K562 (cell line): ENCODE measurements around the gene RNF150. TPM values are rescaled to one million over a fixed set of nuclear protein-coding genes. Genes with fewer than 3 reads are reported as not detected.

Source experiments
- ATAC-seq: fragments of 200-7000 bp; cut with Tn5 transposase; 3 replicates; pipeline ENCODE4 v1.9.1; 2020; ENCODE audit warnings: moderate library complexity
- BruUV-seq: library from RNA; stranded (reverse); fragments of 400-500 nt; replicated peaks from 2 replicates; lab custom pipeline; 2021; lab: Mats Ljungman, UMichigan
- CTCF ChIA-PET: fragments of 300-600 bp; formaldehyde crosslinking; extraction: SDS; loops from one replicate; lab custom pipeline; 2021; ENCODE audit warnings: low intra/inter-chr PET ratio; lab: Yijun Ruan, JAX
- POLR2A ChIA-PET: fragments of 300-600, 350-650 bp; sonication (Branson Sonifier 250); formaldehyde crosslinking; extraction: SDS; loops from one replicate; lab custom pipeline; 2021; ENCODE audit warnings: antibody characterized with exemption, inconsistent platforms; lab: Yijun Ruan, JAX
- DNase-seq, 4 experiments: peaks; one replicate each; pipeline versions ENCODE4 v3.0.0 to v3.0.0-alpha.2; 2011 to 2018; ENCODE audit warnings: low spot score in 3 of 4, mixed read lengths in 3 of 4; ENCODE audit errors: extremely low read depth in 1 of 4
- FAIRE-seq: peaks from 2 replicates; lab custom pipeline; 2011; peaks lifted over from hg19 to GRCh38; lab: Jason Lieb, UNC
- H2AFZ ChIP-seq: 2 replicates; pipeline ENCODE4 v1.6.0; 2011; ENCODE audit warnings: low read depth, low read length, control low read depth, inconsistent platforms
- H3K27ac ChIP-seq: fragments of 200-600 bp; 3 replicates; pipeline ENCODE4 v1.8.0; 2011; ENCODE audit warnings: low read depth, mild to moderate bottlenecking, control low read depth, inconsistent platforms, low read length, moderate library complexity, mixed read lengths; ENCODE audit errors: extremely low read depth
- H3K27me3 ChIP-seq, 2 experiments: fragments of 300-600 bp in 1 of 2; 2 replicates in 1 of 2; 3 replicates in 1 of 2; pipeline versions ENCODE4 v1.6.0 to v1.8.0; 2011; ENCODE audit warnings: inconsistent platforms in 2 of 2, low read length in 2 of 2, mild to moderate bottlenecking in 1 of 2, mixed read lengths in 1 of 2, moderate library complexity in 1 of 2; ENCODE audit not compliant: control insufficient read depth in 2 of 2, insufficient read depth in 2 of 2
- H3K36me3 ChIP-seq: fragments of 300-600 bp; 3 replicates; pipeline ENCODE4 v1.8.0; 2011; ENCODE audit warnings: mild to moderate bottlenecking, low read length, inconsistent platforms; ENCODE audit not compliant: control insufficient read depth, insufficient read depth
- H3K4me1 ChIP-seq, 2 experiments: fragments of 200-600 bp in 1 of 2; replicated peaks in 1 of 2; 2 replicates in 1 of 2; 3 replicates in 1 of 2; pipeline versions ENCODE4 v1.5.1 to v1.8.0; 2011; ENCODE audit warnings: inconsistent platforms in 2 of 2, low read length in 2 of 2, mild to moderate bottlenecking in 1 of 2, mixed read lengths in 1 of 2, moderate library complexity in 1 of 2; ENCODE audit not compliant: control insufficient read depth in 2 of 2, insufficient read depth in 2 of 2
- H3K4me2 ChIP-seq: 2 replicates; pipeline ENCODE4 v1.6.1; 2011; ENCODE audit warnings: low read length, control low read depth, inconsistent platforms, mixed read lengths; ENCODE audit not compliant: insufficient read depth
- H3K4me3 ChIP-seq: fragments of 200-600 bp; sonication (generic), shearing (Covaris generic); 2 replicates; pipeline ENCODE4 v1.5.1; 2016; ENCODE audit warnings: control low read depth, inconsistent platforms
- H3K79me2 ChIP-seq: fragments of 200-600 bp; 3 replicates; pipeline ENCODE4 v1.8.0; 2011; ENCODE audit warnings: low read length, inconsistent platforms; ENCODE audit not compliant: control insufficient read depth, insufficient read depth
- H3K9ac ChIP-seq, 2 experiments: 2 replicates each; pipeline versions ENCODE4 v1.6.0 to v1.6.1; 2011; ENCODE audit warnings: low read depth in 2 of 2, low read length in 2 of 2, control low read depth in 1 of 2, inconsistent platforms in 1 of 2, mild to moderate bottlenecking in 1 of 2, mixed read lengths in 1 of 2; ENCODE audit not compliant: insufficient read depth in 1 of 2
- H3K9me1 ChIP-seq: one replicate; pipeline ENCODE4 v1.6.0; 2011; ENCODE audit warnings: inconsistent platforms, mild to moderate bottlenecking, low read length, moderate library complexity; ENCODE audit not compliant: control insufficient read depth, insufficient read depth
- H3K9me3 ChIP-seq: replicated peaks from 2 replicates; pipeline ENCODE4 v1.5.1; 2011; ENCODE audit warnings: low read depth, low read length, inconsistent platforms; ENCODE audit not compliant: control insufficient read depth, insufficient read depth
- H4K20me1 ChIP-seq: replicated peaks from 2 replicates; pipeline ENCODE4 v1.6.1; 2011; ENCODE audit warnings: low read length, inconsistent platforms, mixed read lengths; ENCODE audit not compliant: control insufficient read depth, insufficient read depth
- CEBPG ChIP-seq, 3 experiments: fragments of 200-800 bp in 1 of 3; sonication (Bioruptor generic) in 1 of 3; sonication (generic) in 1 of 3; formaldehyde crosslinking in 1 of 3; IDR thresholded peaks in 2 of 3; conservative IDR thresholded peaks in 1 of 3; 2 replicates each; pipeline versions ENCODE4 v1.6.1 to v1.8.0; 2016 to 2022; ENCODE audit warnings: missing compliant biosample characterization in 2 of 3, missing genetic modification characterization in 2 of 3, mild to moderate bottlenecking in 1 of 3, missing genetic modification reagents in 1 of 3
- CREM ChIP-seq: IDR thresholded peaks from 2 replicates; pipeline ENCODE4 v1.6.1; 2014; ENCODE audit warnings: antibody characterized with exemption, low read depth
- ESRRA ChIP-seq: fragments of 450-650 bp; IDR thresholded peaks from 2 replicates; pipeline ENCODE4 v1.6.1; 2014; ENCODE audit warnings: low read depth, mild to moderate bottlenecking, moderate library complexity, borderline replicate concordance
- ETS2 ChIP-seq: IDR thresholded peaks from 2 replicates; pipeline ENCODE4 v1.6.1; 2016; ENCODE audit warnings: borderline replicate concordance, missing genetic modification characterization, mild to moderate bottlenecking, moderate library complexity, missing compliant biosample characterization; ENCODE audit not compliant: poor library complexity, severe bottlenecking
- HES1 ChIP-seq: fragments of 450-650 bp; IDR thresholded peaks from 2 replicates; pipeline ENCODE4 v1.6.1; 2016; ENCODE audit warnings: low read depth, mild to moderate bottlenecking, moderate library complexity
- HEY1 ChIP-seq: fragments of 250-450 bp; sonication (Bioruptor Pico); IDR thresholded peaks from 2 replicates; pipeline ENCODE4 v1.5.0; 2020; ENCODE audit warnings: mild to moderate bottlenecking, moderate library complexity, borderline replicate concordance
- MAFK ChIP-seq: IDR thresholded peaks from 2 replicates; pipeline ENCODE4 v1.6.1; 2011; ENCODE audit warnings: low read length, improper control_type of control experiment
- MEIS2 ChIP-seq: fragments of 450-650 bp; IDR thresholded peaks from 2 replicates; pipeline ENCODE4 v1.6.1; 2014; ENCODE audit warnings: mild to moderate bottlenecking; ENCODE audit not compliant: partially characterized antibody
- MXI1 ChIP-seq: IDR thresholded peaks from 2 replicates; pipeline ENCODE4 v1.6.1; 2011; ENCODE audit warnings: low read depth, mild to moderate bottlenecking, improper control_type of control experiment, low read length
- PKNOX1 ChIP-seq: fragments of 450-650 bp; IDR thresholded peaks from 2 replicates; pipeline ENCODE4 v1.6.1; 2016
- POLR2H ChIP-seq: IDR thresholded peaks from 2 replicates; pipeline ENCODE4 v1.6.1; 2016; ENCODE audit warnings: missing genetic modification characterization, low read depth, mild to moderate bottlenecking, control low read depth, missing compliant biosample characterization, moderate library complexity
- RCOR1 ChIP-seq, 2 experiments: IDR thresholded peaks; 2 replicates each; pipeline ENCODE4 v1.6.1; 2012; ENCODE audit warnings: low read depth in 2 of 2, low read length in 2 of 2, borderline replicate concordance in 1 of 2, improper control_type of control experiment in 1 of 2
- RFX7 ChIP-seq: fragments of 250-450 bp; sonication (Bioruptor Pico); IDR thresholded peaks from 2 replicates; pipeline ENCODE4 v1.5.1; 2021; ENCODE audit warnings: mild to moderate bottlenecking
- ZC3H11A ChIP-seq: IDR thresholded peaks from 2 replicates; pipeline ENCODE4 v1.6.1; 2012; ENCODE audit warnings: low read depth, low read length, improper control_type of control experiment
- ZNF184 ChIP-seq: sonication (generic); formaldehyde crosslinking; IDR thresholded peaks from 2 replicates; pipeline ENCODE4 v1.5.0; 2020; ENCODE audit warnings: missing genetic modification reagents
- ZNF449 ChIP-seq: fragments of 250-450 bp; sonication (Bioruptor Pico); IDR thresholded peaks from 2 replicates; pipeline ENCODE4 v1.8.0; 2022; ENCODE audit warnings: moderate library complexity, mild to moderate bottlenecking, inconsistent platforms
- ZNF699 ChIP-seq: fragments of 250-450 bp; sonication (Bioruptor Pico); IDR thresholded peaks from 2 replicates; pipeline ENCODE4 v1.8.0; 2021; ENCODE audit warnings: mild to moderate bottlenecking, moderate library complexity; ENCODE audit not compliant: insufficient replicate concordance
- WGBS: fragments of 100-300 bp; shearing (Covaris generic); methylation state at CpG from one replicate; pipeline ENCODE4 v1.1.6; 2016; ENCODE audit warnings: low coverage, mixed read lengths; ENCODE audit not compliant: insufficient coverage; ENCODE audit errors: missing lambda C conversion rate; 5-methylcytosine and 5-hydroxymethylcytosine counted together
- in situ Hi-C: fragments of 300-500 bp; cut with MboI; formaldehyde crosslinking; loops from 4 replicates; pipeline ENCODE4 v1.15.0; 2018; ENCODE audit warnings: inconsistent platforms, mixed read lengths
- intact Hi-C: fragments of 100-400 bp; cut with micrococcal nuclease; formaldehyde crosslinking; loops from 2 replicates; pipeline ENCODE4 v1.14.2; 2022
- polyA plus RNA-seq, 8 experiments: library from polyadenylated mRNA; depleted of rRNA in 4 of 8; stranded (reverse) in 5 of 8; unstranded in 3 of 8; fragments of >200 nt; fragmentation: Nextera tagmentation in 2 of 8; fragmentation: Illumina TruSeq in 1 of 8; extraction: Ambion mirVana in 2 of 8; extraction: Trizol in 1 of 8; gene quantifications; 2 replicates each; pipeline versions ENCODE4 v1.2.1 to v1.2.3, GENCODE V29; 2011 to 2014; ENCODE audit warnings: inconsistent platforms in 1 of 8, missing spikeins in 1 of 8
- total RNA-seq, 7 experiments: library from RNA; depleted of rRNA in 6 of 7; stranded (reverse); fragments of >200 nt in 6 of 7; fragmentation: Illumina TruSeq in 2 of 7; extraction: Trizol in 2 of 7; gene quantifications; 2 replicates each; pipeline versions ENCODE4 v1.2.1 to v1.2.3, GENCODE V29; 2011 to 2021; ENCODE audit warnings: low replicate concordance in 1 of 7
- TF ChIP-seq, protein P1 (sequence below), 2 experiments: fragments of 450-650 bp; IDR thresholded peaks; 2 replicates each; pipeline ENCODE4 v1.6.1; 2016

The RNF150 gene
- total and polyA plus RNA-seq, 9 of the 15 experiments (the other 6 are each of a cell fraction or from before 2014, with no cell fraction given), result 0.09 TPM; not detected in 8

DNA sequence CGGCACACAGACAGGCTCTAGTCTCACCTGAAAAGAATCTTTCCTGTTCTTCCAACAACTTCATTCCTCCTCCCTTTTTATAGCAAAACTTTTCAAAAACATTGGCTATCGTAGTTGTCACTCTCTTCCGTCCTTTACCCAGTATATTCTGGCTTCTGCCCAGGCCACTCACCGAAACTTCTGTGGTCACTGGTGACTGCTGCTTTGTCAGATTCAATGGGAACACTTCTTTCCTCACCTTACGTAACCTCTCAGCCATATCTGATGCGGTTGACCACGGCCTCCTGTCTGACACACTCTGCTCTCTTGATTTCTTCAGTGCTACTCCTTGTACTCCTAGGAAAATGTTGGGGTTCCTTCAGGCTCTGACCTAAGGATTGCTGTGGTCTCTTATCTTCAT is 9.2 kb upstream of the RNF150 start:
- DNase-seq (no peak), ATAC-seq (peak; percentile 77), FAIRE-seq (no peak)
- intact Hi-C loops, result no loop called here
- BruUV-seq, result no TSS peak
- no peak overlapping the region for H2AFZ ChIP-seq
- H3K9me1 ChIP-seq, result no peaks in the 10 kb centered on the region
- in situ Hi-C loops, result no loop called here
- H3K27me3 ChIP-seq, result no peaks in the 10 kb centered on the region; a peak in 2 of 5 replicates
- H3K9ac ChIP-seq, result no peak overlapping the region
- ChIA-PET POLR2A (no interaction called here), CTCF (no interaction called here)
- no peaks in the 10 kb centered on the region; a peak in 1 of 5 replicates for H3K4me1 ChIP-seq
- H3K9me3 ChIP-seq, result no peaks in the 10 kb centered on the region
- no peak overlapping the region for H3K4me2 ChIP-seq
- no peak overlapping the region for H3K27ac ChIP-seq
- no peaks in the 10 kb centered on the region for H4K20me1 ChIP-seq
- 0% methylated on average over 7 of the region's 7 CpGs for WGBS
- no peak overlapping the region for H3K4me3 ChIP-seq
- no peaks in the 10 kb centered on the region for H3K36me3 ChIP-seq
- no peaks in the 10 kb centered on the region for H3K79me2 ChIP-seq
- peak; percentile 63 for TF ChIP-seq MEIS2
- no peak for TF ChIP-seq CEBPG (CRISPR knock-in tag; IDR thresholded peaks at IDR 0.05)
- 0 out of 4 replicates have a peak, but pooled peaks of 1 of the 2 experiments have one; percentile 28 for TF ChIP-seq CEBPG (tag; conservative IDR thresholded peaks at IDR 0.05 in 1 of 2, IDR thresholded peaks at IDR 0.05 in 1 of 2)
- no peak for TF ChIP-seq ZNF699 (CRISPR knock-in tag)
- TF ChIP-seq, protein P1, sequence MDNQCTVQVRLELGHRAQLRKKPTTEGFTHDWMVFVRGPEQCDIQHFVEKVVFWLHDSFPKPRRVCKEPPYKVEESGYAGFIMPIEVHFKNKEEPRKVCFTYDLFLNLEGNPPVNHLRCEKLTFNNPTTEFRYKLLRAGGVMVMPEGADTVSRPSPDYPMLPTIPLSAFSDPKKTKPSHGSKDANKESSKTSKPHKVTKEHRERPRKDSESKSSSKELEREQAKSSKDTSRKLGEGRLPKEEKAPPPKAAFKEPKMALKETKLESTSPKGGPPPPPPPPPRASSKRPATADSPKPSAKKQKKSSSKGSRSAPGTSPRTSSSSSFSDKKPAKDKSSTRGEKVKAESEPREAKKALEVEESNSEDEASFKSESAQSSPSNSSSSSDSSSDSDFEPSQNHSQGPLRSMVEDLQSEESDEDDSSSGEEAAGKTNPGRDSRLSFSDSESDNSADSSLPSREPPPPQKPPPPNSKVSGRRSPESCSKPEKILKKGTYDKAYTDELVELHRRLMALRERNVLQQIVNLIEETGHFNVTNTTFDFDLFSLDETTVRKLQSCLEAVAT (IDR thresholded peaks at IDR 0.05), result 0 out of 4 replicates have a peak, but pooled peaks of 1 of the 2 experiments have one; percentile 49
- TF ChIP-seq POLR2H, result no peak
- TF ChIP-seq HEY1 (CRISPR knock-in tag), result peak; percentile 83; the same call in 1 of the 2 replicates
- peak in 1 of 2 experiments; percentile 33; a peak in 1 of 4 replicates for TF ChIP-seq RCOR1 (IDR thresholded peaks at IDR 0.05; ENCODE audit: borderline replicate concordance in 1 of 2, low read depth in 2 of 2, low read length in 2 of 2)
- no peak for TF ChIP-seq RFX7 (CRISPR knock-in tag)
- no peak for TF ChIP-seq MAFK
- TF ChIP-seq ZC3H11A, result no peak
- TF ChIP-seq ETS2 (tag), result no peak
- TF ChIP-seq MXI1, result no peak
- peak; percentile 99 for TF ChIP-seq HES1
- peak; percentile 39; the same call in 1 of the 2 replicates for TF ChIP-seq ESRRA
- TF ChIP-seq PKNOX1, result peak; percentile 70; the same call in 1 of the 2 replicates
- no peak for TF ChIP-seq ZNF184 (CRISPR knock-in tag)
- TF ChIP-seq ZNF449 (CRISPR knock-in tag), result no peak
- 0 out of 2 replicates have a peak, but pooled peaks have one; percentile 14 for TF ChIP-seq CREM
